ENCODE results near the gene KCTD11.

- TF ChIP-seq CTCF (IDR thresholded peaks at IDR 0.05) (no peak), POLR2A (IDR thresholded peaks at IDR 0.05) (no peak)
These were observed 38.3 kb downstream of the KCTD11 start for GRCh38 chr17:7389924-7390910.

Data from testis (tissue), 2 donors.